PC-3 (cell line): ENCODE results near the gene GALNTL6. TPM values are rescaled to one million over a fixed set of nuclear protein-coding genes. Genes with fewer than 3 reads are reported as not detected.
"Not testable (repeated sequence)": the region's sequence is repeated elsewhere in the genome, so short reads cannot be mapped to it uniquely, and the experiment has no call there.

ENCODE experiments used
- ATAC-seq: fragments of 200-7000 bp; cut with Tn5 transposase; 2 replicates; pipeline ENCODE4 v1.9.1; 2020; ENCODE audit warnings: mild to moderate bottlenecking, moderate library complexity
- BruUV-seq: library from RNA; stranded (reverse); fragments of 400-500 nt; replicated peaks from 2 replicates; lab custom pipeline; 2021; lab: Mats Ljungman, UMichigan
- CTCF ChIA-PET: fragments of 300-600 bp; sonication (Branson Sonifier 250); formaldehyde crosslinking; loops from one replicate; lab custom pipeline; 2022; ENCODE audit warnings: antibody characterized with exemption; lab: Charles Lee
- POLR2A ChIA-PET: fragments of 300-600 bp; sonication (Branson Sonifier 250); formaldehyde crosslinking; loops from one replicate; lab custom pipeline; 2022; ENCODE audit warnings: antibody characterized with exemption; ENCODE audit not compliant: unreplicated experiment; lab: Charles Lee
- DNase-seq: peaks from one replicate; pipeline ENCODE4 v3.0.0-alpha.2; 2015
- H2AFZ ChIP-seq: fragments of 300-600 bp; sonication (generic); 2 replicates; pipeline ENCODE4 v1.6.0; 2016; ENCODE audit warnings: antibody characterized with exemption, low read length
- H3F3A ChIP-seq: fragments of 300-600 bp; sonication (generic); one replicate; pipeline ENCODE4 v1.6.0; 2017; ENCODE audit warnings: antibody characterized with exemption, low read length, control low read depth, mild to moderate bottlenecking; ENCODE audit not compliant: unreplicated experiment
- H3K27ac ChIP-seq: fragments of 300-600 bp; sonication (generic); 2 replicates; pipeline ENCODE4 v1.5.1; 2016; ENCODE audit warnings: mild to moderate bottlenecking, low read length
- H3K27me3 ChIP-seq: fragments of 300-600 bp; sonication (generic); 2 replicates; pipeline ENCODE4 v1.6.1; 2016; ENCODE audit warnings: low read length, mixed read lengths
- H3K36me3 ChIP-seq: fragments of 300-600 bp; sonication (generic); 2 replicates; pipeline ENCODE4 v1.6.1; 2016; ENCODE audit warnings: low read depth, mixed run types, low read length, mixed read lengths
- H3K4me1 ChIP-seq: fragments of 300-600 bp; sonication (generic); 2 replicates; pipeline ENCODE4 v1.5.1; 2016; ENCODE audit warnings: low read length; ENCODE audit not compliant: insufficient read depth
- H3K4me2 ChIP-seq: fragments of 300-600 bp; sonication (generic); 2 replicates; pipeline ENCODE4 v1.6.0; 2016; ENCODE audit warnings: low read length
- H3K4me3 ChIP-seq: fragments of 300-600 bp; sonication (generic); 2 replicates; pipeline ENCODE4 v1.5.1; 2016; ENCODE audit warnings: mild to moderate bottlenecking, low read length, mixed read lengths
- H3K79me2 ChIP-seq: fragments of 300-600 bp; sonication (generic); 2 replicates; pipeline ENCODE4 v1.6.1; 2017; ENCODE audit warnings: low read length, mixed read lengths
- H3K9ac ChIP-seq: fragments of 300-600 bp; sonication (generic); 2 replicates; pipeline ENCODE4 v1.6.0; 2016; ENCODE audit warnings: mild to moderate bottlenecking, low read length
- H3K9me2 ChIP-seq: fragments of 300-600 bp; sonication (generic); replicated peaks from 2 replicates; pipeline ENCODE4 v1.6.1; 2016; ENCODE audit warnings: mixed run types, low read length, mixed read lengths
- H3K9me3 ChIP-seq: fragments of 300-600 bp; sonication (generic); 2 replicates; pipeline ENCODE4 v1.6.1; 2016; ENCODE audit warnings: low read length, mixed read lengths
- H4K20me1 ChIP-seq: fragments of 300-600 bp; sonication (generic); 2 replicates; pipeline ENCODE4 v1.6.1; 2016; ENCODE audit warnings: low read length, mixed read lengths
- EZH2 ChIP-seq: fragments of 300-600 bp; sonication (generic); IDR thresholded peaks from one replicate; pipeline ENCODE4 v1.6.1; 2017; ENCODE audit warnings: antibody characterized with exemption, mild to moderate bottlenecking, low read length; ENCODE audit not compliant: unreplicated experiment
- EZH2phosphoT487 ChIP-seq: fragments of 300-600 bp; sonication (generic); IDR thresholded peaks from 2 replicates; pipeline ENCODE4 v1.6.1; 2018; ENCODE audit warnings: mild to moderate bottlenecking, antibody characterized with exemption, low read length, borderline replicate concordance
- intact Hi-C: fragments of 100-400 bp; cut with micrococcal nuclease; formaldehyde crosslinking; loops from 2 replicates; pipeline ENCODE4 v1.9.0; 2023
- total RNA-seq: library from RNA; depleted of rRNA; stranded (reverse); fragments of >200 nt; gene quantifications from 2 replicates; pipeline ENCODE4 v1.2.3, GENCODE V29; 2014
- TF ChIP-seq, protein P1 (sequence below): fragments of 300-600 bp; sonication (generic); conservative IDR thresholded peaks from 2 replicates; pipeline ENCODE4 v1.5.1; 2017; ENCODE audit warnings: antibody characterized with exemption, low read depth, mild to moderate bottlenecking, low read length

The GALNTL6 gene
- total RNA-seq, 1 experiment from 2014 or later = not detected

DNA sequence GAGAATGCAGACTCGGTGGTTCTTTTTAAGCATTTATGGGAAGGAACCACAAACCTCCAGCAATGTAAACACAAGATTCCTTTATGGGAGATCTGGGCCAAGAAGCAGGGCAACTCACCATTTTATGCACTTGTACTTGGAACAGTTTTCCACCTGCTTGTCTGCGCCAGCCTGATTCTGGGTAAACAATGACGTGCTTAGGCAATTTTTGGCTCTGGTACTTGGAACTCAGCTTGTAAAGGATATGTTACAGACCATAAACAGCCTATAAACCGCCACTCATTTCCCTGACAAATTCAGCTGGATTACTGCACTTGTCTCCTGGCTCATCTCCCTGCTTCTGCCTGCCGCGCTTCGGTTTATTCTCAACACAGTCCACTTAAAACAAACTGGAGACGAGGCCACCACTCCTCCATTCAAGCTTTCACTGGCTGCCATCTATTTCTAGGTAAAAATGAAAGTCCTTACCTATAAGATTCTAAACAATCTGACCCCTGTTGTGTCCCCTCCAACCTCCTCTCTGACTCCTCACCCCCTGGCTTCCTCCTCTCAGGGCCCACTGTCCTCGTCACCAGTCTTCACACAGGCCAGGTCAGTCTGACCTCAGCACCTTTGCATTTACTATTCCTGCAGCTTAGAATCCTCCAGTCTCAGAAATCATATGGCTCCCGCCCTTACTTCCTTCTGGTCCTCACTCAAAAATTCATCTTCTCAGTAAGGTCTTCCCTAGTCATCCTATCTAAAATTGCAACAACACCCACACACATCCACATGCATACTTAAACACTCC, 1149.6 kb downstream of the GALNTL6 start:
- ChIA-PET POLR2A (no interaction called here), CTCF (interaction anchor here (0.7 kb wide), 1 partner anchor 455 kb away, joined by 3 read pairs; no protein-coding TSS in a partner anchor)
- Histone ChIP-seq H3K36me3 (no peaks in the 10 kb centered on the region), H4K20me1 (no peaks in the 10 kb centered on the region), H3K4me3 (no peak overlapping the region), H3K4me2 (peak overlapping the region; percentile 72), H3K27ac (0 out of 2 replicates have a peak overlapping the region, but pooled peaks have one; percentile 14), H3K9me3 (no peaks in the 10 kb centered on the region), H3K9me2 (no peaks in the 10 kb centered on the region), H3F3A (no peaks in the 10 kb centered on the region), H2AFZ (no peak overlapping the region), H3K79me2 (no peaks in the 10 kb centered on the region), H3K27me3 (peaks cover 19% of the 10 kb centered on the region), H3K9ac (no peak overlapping the region), H3K4me1 (peaks cover 13% of the 10 kb centered on the region)
- TF ChIP-seq, protein P1, sequence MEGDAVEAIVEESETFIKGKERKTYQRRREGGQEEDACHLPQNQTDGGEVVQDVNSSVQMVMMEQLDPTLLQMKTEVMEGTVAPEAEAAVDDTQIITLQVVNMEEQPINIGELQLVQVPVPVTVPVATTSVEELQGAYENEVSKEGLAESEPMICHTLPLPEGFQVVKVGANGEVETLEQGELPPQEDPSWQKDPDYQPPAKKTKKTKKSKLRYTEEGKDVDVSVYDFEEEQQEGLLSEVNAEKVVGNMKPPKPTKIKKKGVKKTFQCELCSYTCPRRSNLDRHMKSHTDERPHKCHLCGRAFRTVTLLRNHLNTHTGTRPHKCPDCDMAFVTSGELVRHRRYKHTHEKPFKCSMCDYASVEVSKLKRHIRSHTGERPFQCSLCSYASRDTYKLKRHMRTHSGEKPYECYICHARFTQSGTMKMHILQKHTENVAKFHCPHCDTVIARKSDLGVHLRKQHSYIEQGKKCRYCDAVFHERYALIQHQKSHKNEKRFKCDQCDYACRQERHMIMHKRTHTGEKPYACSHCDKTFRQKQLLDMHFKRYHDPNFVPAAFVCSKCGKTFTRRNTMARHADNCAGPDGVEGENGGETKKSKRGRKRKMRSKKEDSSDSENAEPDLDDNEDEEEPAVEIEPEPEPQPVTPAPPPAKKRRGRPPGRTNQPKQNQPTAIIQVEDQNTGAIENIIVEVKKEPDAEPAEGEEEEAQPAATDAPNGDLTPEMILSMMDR = no peak
- DNase-seq = peak; percentile 93
- ATAC-seq = peak; percentile 98
- intact Hi-C loops = loop anchor here (1.0 to 2.0 kb wide), 3 partner anchors 20 to 290 kb away; no protein-coding TSS in a partner anchor
- BruUV-seq = no TSS peak

DNA sequence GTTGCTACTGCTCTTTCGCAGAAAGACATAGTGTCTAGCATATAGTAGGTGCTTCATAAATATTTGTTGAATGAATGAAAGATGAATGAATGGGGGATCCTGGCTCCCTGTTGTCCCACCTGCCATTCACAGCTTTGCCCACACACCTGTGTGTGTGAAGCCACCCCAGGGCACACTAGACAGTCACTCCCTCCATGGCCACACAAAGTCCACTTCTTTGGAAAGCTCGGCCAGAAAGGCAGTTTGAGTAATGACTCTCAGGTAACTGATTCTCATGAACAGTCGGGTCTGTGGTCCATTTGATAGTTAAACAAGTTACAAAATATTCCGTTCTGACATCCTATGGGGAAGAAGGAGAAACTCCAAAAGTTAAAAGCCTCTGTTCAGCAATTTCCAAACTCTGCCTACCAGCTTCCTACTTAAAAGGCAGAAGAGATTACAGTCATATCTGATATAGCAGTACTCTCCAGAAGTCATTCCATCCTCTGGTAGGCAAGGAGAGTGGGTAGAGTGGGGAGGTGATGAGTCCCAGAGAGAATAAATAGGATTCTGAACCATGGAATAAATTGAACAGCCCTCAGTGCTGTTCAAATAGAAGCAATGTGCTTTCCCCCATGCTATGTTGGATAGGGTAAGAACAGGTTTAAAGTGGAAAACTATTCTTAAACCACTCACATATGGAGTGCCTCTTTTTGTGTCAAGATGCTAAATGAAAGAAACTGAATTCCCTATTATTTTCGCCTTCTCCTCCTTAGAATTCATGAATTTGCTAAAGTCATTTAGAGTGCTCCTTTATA, 1150.5 kb downstream of the GALNTL6 start:
- BruUV-seq = no TSS peak
- no peak overlapping the region for H2AFZ ChIP-seq
- no peak overlapping the region for H3K4me3 ChIP-seq
- H3K27ac ChIP-seq = no peak overlapping the region
- no peaks in the 10 kb centered on the region for H3K36me3 ChIP-seq
- ChIA-PET CTCF (no interaction called here), POLR2A (no interaction called here)
- no peak for TF ChIP-seq EZH2
- TF ChIP-seq EZH2phosphoT487 = no peak
- TF ChIP-seq, protein P1 = no peak
- H3K9ac ChIP-seq = no peak overlapping the region
- intact Hi-C loops = loop anchor here (2.0 kb wide), 1 partner anchor 19 kb away; no protein-coding TSS in a partner anchor
- H3K4me2 ChIP-seq = no peak overlapping the region
- H3K79me2 ChIP-seq = no peaks in the 10 kb centered on the region
- H3K4me1 ChIP-seq = peaks cover 13% of the 10 kb centered on the region
- no peaks in the 10 kb centered on the region for H4K20me1 ChIP-seq
- peaks cover 19% of the 10 kb centered on the region for H3K27me3 ChIP-seq
- no peaks in the 10 kb centered on the region for H3K9me3 ChIP-seq
- ATAC-seq (no peak), DNase-seq (no peak)
- H3F3A ChIP-seq = no peaks in the 10 kb centered on the region
- H3K9me2 ChIP-seq = no peaks in the 10 kb centered on the region

DNA sequence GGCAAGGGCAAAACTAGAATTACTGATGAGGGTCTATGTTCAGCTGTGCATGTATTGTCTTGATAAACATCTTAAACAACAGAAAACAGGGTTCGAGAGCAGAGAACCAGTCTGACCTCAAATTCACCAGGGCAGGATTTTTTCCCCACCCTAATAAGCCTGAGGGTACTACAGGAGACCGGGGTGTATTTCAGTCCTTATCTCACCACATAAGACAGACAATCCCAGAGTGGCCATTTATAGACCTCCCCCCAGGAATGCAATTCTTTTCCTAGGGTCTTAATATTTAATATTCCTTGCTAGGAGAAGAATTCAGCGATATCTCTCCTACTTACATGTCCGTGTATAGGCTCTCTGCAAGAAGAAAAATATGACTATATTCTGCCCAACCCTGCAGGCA, 1157.0 kb downstream of the GALNTL6 start:
- H3K9me3 ChIP-seq, H3K79me2 ChIP-seq, CTCF ChIA-PET, H3K27ac ChIP-seq, H3K36me3 ChIP-seq, H3K4me2 ChIP-seq, H4K20me1 ChIP-seq, DNase-seq, H3K4me1 ChIP-seq, intact Hi-C loops, BruUV-seq, ATAC-seq, H3F3A ChIP-seq, H3K9ac ChIP-seq, H2AFZ ChIP-seq, H3K9me2 ChIP-seq, H3K27me3 ChIP-seq, POLR2A ChIA-PET, H3K4me3 ChIP-seq: not testable (repeated sequence)
